H1 (cell line): ENCODE results near the gene GSAP. TPM values are rescaled to one million over a fixed set of nuclear protein-coding genes. Genes with fewer than 3 reads are reported as not detected.

Source experiments
- polyA plus RNA-seq, 7 experiments: library from polyadenylated mRNA; depleted of rRNA in 3 of 7; stranded (reverse) in 5 of 7; unstranded in 2 of 7; fragments of >200 nt in 5 of 7; fragments of 200-250 nt in 2 of 7; gene quantifications; 1 replicate in 5 of 7; 2 replicates in 1 of 7; 4 replicates in 1 of 7; pipeline versions ENCODE4 v1.2.1 to v1.2.3, GENCODE V29; 2011 to 2013; ENCODE audit warnings: missing spikeins in 2 of 7, mixed read lengths in 2 of 7
- total RNA-seq: library from RNA; stranded (reverse); fragmentation: NEBNext Ultra II Directional; extraction: Animal tissue kit (Norgen Biotek cat#: 25700); gene quantifications from 2 replicates; pipeline ENCODE4 v1.2.1, GENCODE V29; 2021
- TF ChIP-seq, protein P1 (sequence below), 3 experiments: IDR thresholded peaks; 1 replicate in 2 of 3; 2 replicates in 1 of 3; pipeline versions ENCODE4 v1.5.1 to v1.6.1; 2011; ENCODE audit warnings: low read length in 3 of 3, mild to moderate bottlenecking in 3 of 3, inconsistent platforms in 2 of 3, low read depth in 1 of 3, moderate library complexity in 1 of 3; ENCODE audit not compliant: insufficient read depth in 1 of 3; ENCODE audit errors: control extremely low read depth in 1 of 3

GSAP gene
- total and polyA plus RNA-seq, 2 of the 8 experiments (the other 6 are each of a cell fraction or from before 2014, with no cell fraction given) = 0.93 to 2.1 TPM

DNA sequence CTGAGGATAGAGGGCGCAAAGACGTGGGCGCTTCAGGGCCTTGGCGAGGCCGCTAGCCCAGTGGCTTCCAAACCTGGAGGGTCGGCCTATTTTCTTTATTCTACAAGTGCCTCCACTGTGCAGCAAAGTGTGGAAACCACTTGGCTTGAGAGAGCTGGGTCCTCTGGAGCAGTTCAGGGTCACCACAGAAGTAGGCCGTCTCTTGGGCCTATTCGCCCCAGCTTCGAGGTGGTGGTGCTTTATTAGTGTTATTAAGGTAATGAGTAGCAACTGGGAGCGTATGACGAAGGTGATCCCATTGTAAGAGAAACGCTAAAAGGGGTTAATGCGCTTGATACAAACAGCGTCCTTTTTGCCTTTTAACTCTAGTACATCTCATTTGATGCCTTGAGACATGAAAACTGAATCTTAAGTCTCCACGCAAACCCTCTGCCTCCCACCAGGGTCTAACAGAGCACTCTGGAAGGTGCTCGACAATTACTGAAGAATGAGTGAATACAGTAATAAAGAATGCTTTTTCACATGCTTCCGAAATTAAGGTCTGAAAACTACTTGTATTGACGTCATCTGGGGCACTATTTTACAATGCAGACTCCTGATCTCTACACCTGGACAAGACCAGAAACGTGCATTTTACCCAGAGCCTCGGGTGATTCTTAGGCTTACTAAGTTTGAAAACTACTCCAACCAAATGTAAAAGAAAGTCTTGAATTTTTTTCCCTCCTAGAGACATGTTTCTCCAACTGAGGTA, 647 bp upstream of the GSAP start (continued):
- TF ChIP-seq, protein P1, sequence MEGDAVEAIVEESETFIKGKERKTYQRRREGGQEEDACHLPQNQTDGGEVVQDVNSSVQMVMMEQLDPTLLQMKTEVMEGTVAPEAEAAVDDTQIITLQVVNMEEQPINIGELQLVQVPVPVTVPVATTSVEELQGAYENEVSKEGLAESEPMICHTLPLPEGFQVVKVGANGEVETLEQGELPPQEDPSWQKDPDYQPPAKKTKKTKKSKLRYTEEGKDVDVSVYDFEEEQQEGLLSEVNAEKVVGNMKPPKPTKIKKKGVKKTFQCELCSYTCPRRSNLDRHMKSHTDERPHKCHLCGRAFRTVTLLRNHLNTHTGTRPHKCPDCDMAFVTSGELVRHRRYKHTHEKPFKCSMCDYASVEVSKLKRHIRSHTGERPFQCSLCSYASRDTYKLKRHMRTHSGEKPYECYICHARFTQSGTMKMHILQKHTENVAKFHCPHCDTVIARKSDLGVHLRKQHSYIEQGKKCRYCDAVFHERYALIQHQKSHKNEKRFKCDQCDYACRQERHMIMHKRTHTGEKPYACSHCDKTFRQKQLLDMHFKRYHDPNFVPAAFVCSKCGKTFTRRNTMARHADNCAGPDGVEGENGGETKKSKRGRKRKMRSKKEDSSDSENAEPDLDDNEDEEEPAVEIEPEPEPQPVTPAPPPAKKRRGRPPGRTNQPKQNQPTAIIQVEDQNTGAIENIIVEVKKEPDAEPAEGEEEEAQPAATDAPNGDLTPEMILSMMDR (IDR thresholded peaks at IDR 0.05; ENCODE audit: control extremely low read depth in 1 of 3, insufficient read depth in 1 of 3, low read depth in 1 of 3, low read length in 3 of 3) = peak in 1 of 3 experiments; percentile 6; a peak in 1 of 4 replicates
- TF ChIP-seq, all 59 proteins: peak for 5
